Activated naive CD4-positive, alpha-beta T cell treated with anti-CD3 and anti-CD28 coated beads for 36 hours (primary cell): ENCODE data around the gene SLC5A3. TPM values are rescaled to one million over a fixed set of nuclear protein-coding genes. Genes with fewer than 3 reads are reported as not detected.
A peak's percentile ranks its signal among the peaks of the same experiment; 100 is the strongest.

ENCODE experiments used
- CTCF ChIA-PET: fragments of 350-600 bp; sonication (Branson Sonifier 250); formaldehyde crosslinking; loops from one replicate; lab custom pipeline; 2021; ENCODE audit warnings: antibody characterized with exemption; lab: Charles Lee
- DNase-seq: peaks from one replicate; pipeline ENCODE4 v3.0.0-alpha.2; 2020
- H3K27ac Mint-ChIP-seq: one replicate; pipeline ENCODE4 v1.8.0; 2021; ENCODE audit warnings: mild to moderate bottlenecking, mixed read lengths
- H3K27me3 Mint-ChIP-seq: one replicate; pipeline ENCODE4 v1.8.0; 2021; ENCODE audit warnings: low read depth, mixed read lengths
- H3K36me3 Mint-ChIP-seq: one replicate; pipeline ENCODE4 v1.8.0; 2021; ENCODE audit warnings: low read depth, mixed read lengths
- H3K4me1 Mint-ChIP-seq: one replicate; pipeline ENCODE4 v1.8.0; 2021; ENCODE audit warnings: low read depth, mixed read lengths
- H3K4me3 Mint-ChIP-seq: one replicate; pipeline ENCODE4 v1.8.0; 2021; ENCODE audit warnings: mild to moderate bottlenecking, moderate library complexity, mixed read lengths
- H3K9me3 Mint-ChIP-seq: one replicate; pipeline ENCODE4 v1.8.0; 2021; ENCODE audit warnings: mixed read lengths
- intact Hi-C: fragments of 100-400 bp; cut with micrococcal nuclease; formaldehyde crosslinking; loops from one replicate; pipeline ENCODE4 v1.15.1; 2023
- total RNA-seq, 2 experiments: library from RNA; stranded (reverse); gene quantifications; one replicate each; pipeline ENCODE4 v1.2.3, GENCODE V29; 2021

SLC5A3 gene
- total RNA-seq, 2 experiments from 2014 or later = 21.2 to 21.7 TPM

DNA sequence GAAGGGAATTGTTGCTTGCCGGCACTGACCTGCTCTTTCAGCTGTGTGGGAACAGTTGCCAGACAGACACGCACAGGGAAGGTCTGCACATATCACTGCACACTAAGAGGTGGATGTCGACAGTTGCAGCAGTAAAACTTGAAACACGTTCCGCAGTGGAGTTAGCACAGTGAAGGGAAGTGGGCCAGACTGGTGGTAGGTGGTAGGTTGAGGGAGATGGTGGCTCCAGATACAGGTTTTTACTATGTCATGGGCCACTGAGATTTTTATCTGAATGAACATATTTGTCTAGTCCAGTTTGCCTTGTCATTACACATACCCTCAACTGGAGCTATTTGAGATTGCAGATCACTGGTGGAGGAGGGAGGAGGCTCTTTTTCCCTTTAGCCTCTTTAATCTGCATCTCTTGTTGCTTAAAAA lies 13.5 kb downstream of the SLC5A3 start:
- no peak for DNase-seq
- no peaks in the 10 kb centered on the region for H3K9me3 Mint-ChIP-seq
- H3K4me1 Mint-ChIP-seq = peaks cover 50% of the 10 kb centered on the region
- intact Hi-C loops = no loop called here
- H3K4me3 Mint-ChIP-seq = no peak overlapping the region
- H3K36me3 Mint-ChIP-seq = peaks cover 24% of the 10 kb centered on the region
- no peaks in the 10 kb centered on the region for H3K27me3 Mint-ChIP-seq
- CTCF ChIA-PET = interaction anchor here (2.1 kb wide), 1 partner anchor 163 kb away, joined by 5 read pairs; no protein-coding TSS in a partner anchor
- no peak overlapping the region for H3K27ac Mint-ChIP-seq

DNA sequence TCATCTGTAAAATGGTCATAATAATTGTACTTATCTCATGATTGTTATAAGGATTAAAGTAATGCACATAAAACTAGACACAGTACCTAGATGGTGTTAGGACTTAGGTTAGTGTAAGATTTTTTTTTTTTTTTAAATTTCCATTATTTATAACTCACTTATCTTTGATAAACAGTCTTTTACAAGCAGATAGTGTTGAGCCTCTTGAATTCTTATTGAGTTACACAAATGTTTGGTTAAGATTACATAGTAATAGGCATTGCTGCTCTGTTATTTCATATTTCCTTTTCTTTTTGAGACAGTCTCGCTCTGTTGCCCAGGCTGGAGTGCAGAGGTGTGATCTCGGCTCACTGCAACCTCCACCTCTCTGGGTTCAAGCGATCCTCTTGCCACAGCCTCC lies 15.4 kb downstream of the SLC5A3 start:
- no peak for DNase-seq
- no peak overlapping the region for H3K4me3 Mint-ChIP-seq
- peaks cover 44% of the 10 kb centered on the region for H3K4me1 Mint-ChIP-seq
- H3K27ac Mint-ChIP-seq = no peak overlapping the region
- no peaks in the 10 kb centered on the region for H3K27me3 Mint-ChIP-seq
- H3K9me3 Mint-ChIP-seq = no peaks in the 10 kb centered on the region
- H3K36me3 Mint-ChIP-seq = peaks cover 8% of the 10 kb centered on the region
- CTCF ChIA-PET = interaction anchor here (2.3 kb wide), 1 partner anchor 165 kb away, joined by 10 read pairs; no protein-coding TSS in a partner anchor
- intact Hi-C loops = loop anchor here (1.0 kb wide), 1 partner anchor 8 kb away; no protein-coding TSS in a partner anchor

DNA sequence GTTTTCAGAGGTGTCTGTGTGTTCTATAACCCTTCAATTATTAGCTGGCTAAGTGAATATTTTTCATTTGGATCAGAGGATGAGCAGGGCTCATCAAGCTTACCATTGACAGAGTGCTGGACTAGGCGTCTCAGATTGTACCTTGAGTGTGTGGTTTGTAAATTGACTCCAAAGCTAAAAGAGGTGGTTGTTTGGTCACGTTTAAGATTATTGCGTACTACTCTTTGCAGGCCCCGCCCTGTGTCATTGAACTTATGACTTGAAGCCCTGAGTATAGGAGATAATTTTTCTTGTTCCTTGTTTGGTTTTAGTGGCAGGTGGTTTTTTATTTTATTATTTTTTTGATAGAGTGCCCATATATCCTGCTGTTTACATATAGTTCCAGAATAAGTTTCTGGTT lies 17.7 kb downstream of the SLC5A3 start:
- Mint-ChIP-seq H3K9me3 (no peaks in the 10 kb centered on the region), H3K27ac (no peak overlapping the region)
- intact Hi-C loops = loop anchor here (2.0 to 5.0 kb wide), 2 partner anchors 16 to 36 kb away; no protein-coding TSS in a partner anchor

DNA sequence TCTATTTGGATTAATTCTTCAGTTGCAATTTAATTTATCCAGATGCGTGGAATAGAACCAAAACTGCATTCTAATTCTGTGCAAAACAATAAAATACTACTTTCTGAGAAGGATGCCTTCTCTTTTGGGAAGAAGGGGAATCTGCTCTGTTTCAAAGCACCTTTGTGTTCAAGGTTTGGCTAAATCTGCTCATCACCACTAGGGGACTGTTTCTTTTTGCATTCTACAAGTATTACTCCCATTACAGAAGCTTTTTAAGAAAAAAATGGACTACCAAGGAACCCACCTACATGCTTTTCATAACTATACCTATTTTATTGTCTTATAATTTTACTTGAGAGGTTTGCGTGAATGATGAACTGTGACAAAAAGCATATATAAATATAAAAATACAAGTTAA lies 18.2 kb downstream of the SLC5A3 start:
- Mint-ChIP-seq H3K9me3 (no peaks in the 10 kb centered on the region), H3K4me1 (peaks cover 44% of the 10 kb centered on the region), H3K4me3 (no peak overlapping the region), H3K36me3 (peaks cover 29% of the 10 kb centered on the region), H3K27me3 (no peaks in the 10 kb centered on the region), H3K27ac (no peak overlapping the region)
- CTCF ChIA-PET = interaction anchor here (1.4 to 2.5 kb wide), 5 partner anchors 8 to 168 kb away, joined by 3 to 18 read pairs (median 6); no protein-coding TSS in a partner anchor
- intact Hi-C loops = loop anchor here (1.0 to 5.0 kb wide), 3 partner anchors 12 to 36 kb away; no protein-coding TSS in a partner anchor
- DNase-seq = no peak

More for the DNA sequence above, 17.7 kb downstream of the SLC5A3 start:
- Mint-ChIP-seq H3K4me3 (no peak overlapping the region), H3K36me3 (peaks cover 23% of the 10 kb centered on the region), H3K27me3 (no peaks in the 10 kb centered on the region), H3K4me1 (peaks cover 43% of the 10 kb centered on the region)
- DNase-seq = no peak
- CTCF ChIA-PET = interaction anchor here (0.7 to 2.4 kb wide), 11 partner anchors 8 to 257 kb away, joined by 3 to 12 read pairs (median 3); no protein-coding TSS in a partner anchor

DNA sequence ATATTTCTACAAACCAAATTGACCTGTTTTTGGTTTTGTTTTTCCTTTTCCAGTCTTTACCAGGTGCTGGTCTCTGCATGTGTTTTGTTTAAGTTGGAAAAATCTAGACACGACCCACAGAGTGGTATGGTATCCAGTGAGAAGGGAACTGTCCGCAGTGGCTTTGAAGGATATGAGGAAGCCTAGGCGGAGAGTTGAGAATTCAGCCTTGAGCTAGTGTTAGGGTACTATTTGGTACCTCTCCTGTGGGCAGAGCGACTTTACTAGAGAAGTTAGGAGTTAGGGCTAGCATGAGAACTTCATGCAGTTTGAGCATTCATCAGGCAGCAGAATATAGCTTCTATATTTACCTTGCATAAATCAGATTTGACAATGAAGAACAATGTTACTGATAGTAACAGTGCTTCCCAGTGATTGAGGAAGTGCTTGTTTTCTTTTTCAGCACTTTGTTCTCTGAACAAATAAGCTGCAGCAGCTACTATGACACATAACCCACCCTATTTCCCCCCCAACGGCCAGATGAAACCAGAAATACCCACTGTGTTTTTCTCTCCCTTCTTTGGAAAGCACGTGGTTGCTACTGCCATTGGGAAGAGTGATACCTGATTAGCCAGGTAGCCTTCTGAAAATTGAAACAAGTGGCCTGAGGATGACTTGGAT lies 19.0 kb downstream of the SLC5A3 start:
- Mint-ChIP-seq H3K27me3 (no peaks in the 10 kb centered on the region), H3K27ac (no peak overlapping the region), H3K4me1 (peaks cover 52% of the 10 kb centered on the region), H3K9me3 (no peaks in the 10 kb centered on the region), H3K36me3 (peaks cover 34% of the 10 kb centered on the region), H3K4me3 (no peak overlapping the region)
- CTCF ChIA-PET = interaction anchor here (0.5 to 2.5 kb wide), 13 partner anchors 7 to 387 kb away, joined by 3 to 18 read pairs (median 5); no protein-coding TSS in a partner anchor
- DNase-seq = peak; percentile 20
- intact Hi-C loops = loop anchor here (1.0 to 5.0 kb wide), 2 partner anchors 11 to 35 kb away; no protein-coding TSS in a partner anchor

DNA sequence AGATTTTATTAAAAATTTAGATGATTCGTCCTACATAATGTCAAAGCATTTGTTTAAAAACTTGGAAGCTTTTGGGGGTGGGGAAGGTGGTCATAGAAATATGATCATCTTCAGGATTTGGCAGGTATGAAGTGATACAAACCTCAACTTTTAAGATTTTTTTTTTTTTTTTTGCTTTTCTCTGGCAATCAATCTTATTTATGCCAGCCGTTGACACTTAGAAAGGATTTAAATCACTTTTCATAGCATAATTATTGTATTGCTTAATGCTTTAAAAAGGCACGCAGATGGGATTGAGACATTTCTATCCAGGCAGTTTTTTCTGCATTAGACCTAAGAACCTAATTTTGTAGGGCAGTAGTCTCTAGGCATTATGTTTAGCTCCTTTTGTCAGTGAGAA lies 19.7 kb downstream of the SLC5A3 start:
- Mint-ChIP-seq H3K27ac (no peak overlapping the region), H3K4me1 (peaks cover 54% of the 10 kb centered on the region)
- intact Hi-C loops = loop anchor here (5.0 kb wide), 1 partner anchor 34 kb away; no protein-coding TSS in a partner anchor

DNA sequence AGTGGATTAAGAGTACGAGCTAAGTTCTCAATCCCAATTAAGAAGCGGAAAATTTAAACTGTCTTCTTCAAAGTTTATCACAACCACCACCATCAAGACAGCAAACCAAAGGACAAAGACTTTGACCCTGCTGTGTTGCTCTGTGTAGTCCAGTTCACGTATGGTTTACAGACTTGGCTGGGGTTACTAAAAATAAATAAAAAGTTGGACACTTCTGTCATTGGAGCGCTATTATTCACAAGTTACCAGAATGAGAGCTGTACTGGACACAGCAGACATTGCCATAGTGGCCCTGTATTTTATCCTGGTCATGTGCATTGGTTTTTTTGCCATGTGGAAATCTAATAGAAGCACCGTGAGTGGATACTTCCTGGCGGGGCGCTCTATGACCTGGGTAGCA lies 21.6 kb downstream of the SLC5A3 start:
- no peak overlapping the region for H3K4me3 Mint-ChIP-seq
- no peaks in the 10 kb centered on the region for H3K27me3 Mint-ChIP-seq
- DNase-seq = no peak
- no peak overlapping the region for H3K27ac Mint-ChIP-seq
- H3K4me1 Mint-ChIP-seq = peaks cover 59% of the 10 kb centered on the region
- peaks cover 47% of the 10 kb centered on the region for H3K36me3 Mint-ChIP-seq
- CTCF ChIA-PET = interaction anchor here (1.2 to 2.5 kb wide), 2 partner anchors 13 to 171 kb away, joined by 3 to 8 read pairs; no protein-coding TSS in a partner anchor
- intact Hi-C loops = loop anchor here (5.0 kb wide), 1 partner anchor 32 kb away; no protein-coding TSS in a partner anchor
- H3K9me3 Mint-ChIP-seq = no peaks in the 10 kb centered on the region

More for the DNA sequence above, 19.7 kb downstream of the SLC5A3 start:
- DNase-seq = no peak
- CTCF ChIA-PET = interaction anchor here (0.7 to 2.5 kb wide), 7 partner anchors 15 to 169 kb away, joined by 3 to 18 read pairs (median 4); no protein-coding TSS in a partner anchor
- Mint-ChIP-seq H3K4me3 (no peak overlapping the region), H3K36me3 (peaks cover 37% of the 10 kb centered on the region), H3K9me3 (no peaks in the 10 kb centered on the region), H3K27me3 (no peaks in the 10 kb centered on the region)

DNA sequence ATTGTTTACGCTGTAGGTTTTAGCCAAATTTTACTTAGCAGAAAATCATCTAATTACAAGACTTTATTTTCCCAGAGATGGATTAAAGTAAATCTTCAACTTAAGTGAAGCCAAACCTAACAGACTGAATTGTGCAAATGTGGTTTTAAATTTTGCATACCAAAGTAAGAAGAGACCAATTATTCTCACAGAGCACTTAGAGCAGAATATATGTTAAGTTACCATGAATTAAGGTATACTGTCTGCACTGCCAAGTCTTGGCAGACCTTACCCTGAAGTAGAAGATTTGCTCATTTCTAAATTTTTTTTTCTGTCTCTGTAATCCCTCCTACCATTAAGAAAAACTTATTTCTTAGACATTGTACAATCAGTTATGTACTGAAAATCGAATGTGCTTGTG lies 24.1 kb downstream of the SLC5A3 start:
- no peaks in the 10 kb centered on the region for H3K9me3 Mint-ChIP-seq
- DNase-seq = no peak
- H3K4me1 Mint-ChIP-seq = peaks cover 67% of the 10 kb centered on the region
- no peaks in the 10 kb centered on the region for H3K27me3 Mint-ChIP-seq
- intact Hi-C loops = no loop called here
- H3K4me3 Mint-ChIP-seq = no peak overlapping the region
- H3K27ac Mint-ChIP-seq = no peak overlapping the region
- CTCF ChIA-PET = no interaction called here
- H3K36me3 Mint-ChIP-seq = peaks cover 61% of the 10 kb centered on the region

DNA sequence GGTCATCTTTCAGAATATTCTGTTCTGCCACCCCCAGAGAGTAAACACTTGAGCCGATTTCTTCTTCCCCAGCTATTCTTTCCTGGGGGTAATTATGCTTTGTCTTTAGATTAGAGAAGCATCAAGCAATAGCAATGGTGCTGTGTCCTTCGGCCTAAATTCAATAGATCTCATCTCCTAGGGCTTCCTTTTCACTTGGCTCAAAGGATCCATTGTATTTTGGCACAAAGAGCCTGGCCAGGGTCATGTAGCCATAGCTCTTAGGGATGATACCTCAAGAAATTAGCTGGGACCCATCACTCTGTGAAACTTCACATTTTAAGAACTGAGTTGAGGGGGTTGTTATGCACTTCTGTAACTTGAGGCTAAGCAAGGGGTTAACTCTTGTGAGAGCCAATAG lies 27.0 kb downstream of the SLC5A3 start:
- peaks cover 69% of the 10 kb centered on the region for H3K36me3 Mint-ChIP-seq
- peaks cover 76% of the 10 kb centered on the region for H3K4me1 Mint-ChIP-seq
- no peak overlapping the region for H3K27ac Mint-ChIP-seq
- no peaks in the 10 kb centered on the region for H3K9me3 Mint-ChIP-seq
- DNase-seq = no peak
- no peaks in the 10 kb centered on the region for H3K27me3 Mint-ChIP-seq
- intact Hi-C loops = no loop called here
- H3K4me3 Mint-ChIP-seq = no peak overlapping the region
- CTCF ChIA-PET = interaction anchor here (0.6 to 1.9 kb wide), 5 partner anchors 9 to 153 kb away, joined by 3 to 12 read pairs (median 3); no protein-coding TSS in a partner anchor

DNA sequence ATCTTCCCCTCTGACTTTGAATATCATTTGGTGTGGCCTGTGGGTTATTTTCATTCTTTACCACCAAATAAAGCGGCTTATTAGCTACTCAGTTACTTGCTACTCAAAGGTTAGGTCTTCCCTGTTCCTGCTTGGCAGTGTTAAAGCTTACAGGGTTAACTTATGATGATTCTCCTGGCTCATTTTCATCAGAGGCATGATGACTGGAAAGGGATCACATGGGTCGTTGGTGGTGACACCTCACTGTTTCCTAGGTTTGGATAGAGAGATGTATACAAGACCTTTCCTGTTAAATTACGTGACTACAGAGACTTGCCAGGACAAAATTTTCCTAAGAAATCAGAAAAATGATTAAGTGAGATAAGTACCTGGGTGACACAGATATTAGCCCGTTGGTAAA lies 27.4 kb downstream of the SLC5A3 start:
- H3K4me1 Mint-ChIP-seq = peaks cover 81% of the 10 kb centered on the region
- intact Hi-C loops = no loop called here
- CTCF ChIA-PET = interaction anchor here (0.7 to 1.5 kb wide), 5 partner anchors 8 to 124 kb away, joined by 3 to 4 read pairs (median 3); no protein-coding TSS in a partner anchor
- H3K9me3 Mint-ChIP-seq = no peaks in the 10 kb centered on the region
- no peak overlapping the region for H3K27ac Mint-ChIP-seq
- H3K27me3 Mint-ChIP-seq = no peaks in the 10 kb centered on the region
- no peak overlapping the region for H3K4me3 Mint-ChIP-seq
- peaks cover 69% of the 10 kb centered on the region for H3K36me3 Mint-ChIP-seq
- DNase-seq = no peak

DNA sequence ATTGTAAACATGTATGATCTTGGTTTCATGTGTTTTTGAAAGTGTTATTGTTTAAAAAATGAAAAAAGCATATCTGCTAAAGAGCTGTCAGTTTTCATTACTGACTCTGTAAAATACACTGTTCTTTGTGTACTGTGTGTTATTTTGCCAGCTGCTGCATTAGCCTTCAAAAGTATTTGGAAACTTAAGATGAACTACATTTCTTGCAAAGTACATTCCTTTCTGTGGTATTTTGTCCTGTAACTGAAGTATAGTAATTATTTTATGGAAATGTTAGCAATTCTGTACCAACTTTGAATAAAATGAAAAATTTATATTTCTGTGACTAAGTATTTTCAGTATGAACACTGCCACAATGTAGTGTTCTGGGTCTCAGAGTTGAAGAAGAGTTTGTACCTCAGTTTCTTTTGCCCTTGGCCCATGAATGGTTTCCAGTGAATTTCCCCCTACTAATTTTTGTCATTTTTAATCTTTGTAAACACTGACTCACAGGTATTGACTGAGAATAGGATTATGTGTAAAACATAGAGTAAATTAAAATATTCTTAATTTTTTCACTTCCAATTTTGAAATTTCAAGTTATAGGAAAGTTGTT lies 32.7 kb downstream of the SLC5A3 start:
- peaks cover 80% of the 10 kb centered on the region for H3K4me1 Mint-ChIP-seq
- CTCF ChIA-PET = no interaction called here
- H3K9me3 Mint-ChIP-seq = no peaks in the 10 kb centered on the region
- H3K27ac Mint-ChIP-seq = no peak overlapping the region
- H3K27me3 Mint-ChIP-seq = no peaks in the 10 kb centered on the region
- no peak for DNase-seq
- intact Hi-C loops = no loop called here
- no peak overlapping the region for H3K4me3 Mint-ChIP-seq
- H3K36me3 Mint-ChIP-seq = peaks cover 52% of the 10 kb centered on the region

DNA sequence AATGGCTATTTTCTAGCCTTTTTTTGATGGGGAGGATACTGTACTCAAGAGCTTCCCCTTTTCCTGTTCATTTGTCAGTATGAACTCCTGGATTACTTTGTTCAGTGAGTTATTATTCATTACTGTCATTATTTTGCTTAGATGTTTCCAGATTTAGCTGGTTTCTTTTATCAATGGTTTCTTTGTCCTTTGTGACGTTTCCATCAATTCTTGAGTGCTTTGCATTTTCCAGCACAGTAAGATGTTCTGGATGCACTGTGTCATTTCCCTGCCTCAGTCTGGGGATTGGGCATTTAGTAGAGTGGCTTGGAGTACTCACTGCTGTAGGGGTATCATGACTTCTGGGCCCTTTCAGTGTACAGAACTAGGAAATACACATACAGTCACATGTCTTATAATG lies 34.2 kb downstream of the SLC5A3 start:
- Mint-ChIP-seq H3K4me3 (no peak overlapping the region), H3K27ac (no peak overlapping the region)

More for the DNA sequence above, 34.2 kb downstream of the SLC5A3 start:
- intact Hi-C loops = no loop called here
- Mint-ChIP-seq H3K9me3 (no peaks in the 10 kb centered on the region), H3K27me3 (no peaks in the 10 kb centered on the region), H3K4me1 (peaks cover 78% of the 10 kb centered on the region), H3K36me3 (peaks cover 46% of the 10 kb centered on the region)
- CTCF ChIA-PET = interaction anchor here (0.7 kb wide), 1 partner anchor 517 kb away, joined by 3 read pairs; no protein-coding TSS in a partner anchor
- no peak for DNase-seq
